Measurements from ENCODE around the gene MYLK.

The MYLK gene

GRCh38 chr3:123774474-123774873 lies 109.7 kb downstream of the MYLK start:
- DNase-seq (ENCODE audit: low read depth, low spot score), result no peak

DNA sequence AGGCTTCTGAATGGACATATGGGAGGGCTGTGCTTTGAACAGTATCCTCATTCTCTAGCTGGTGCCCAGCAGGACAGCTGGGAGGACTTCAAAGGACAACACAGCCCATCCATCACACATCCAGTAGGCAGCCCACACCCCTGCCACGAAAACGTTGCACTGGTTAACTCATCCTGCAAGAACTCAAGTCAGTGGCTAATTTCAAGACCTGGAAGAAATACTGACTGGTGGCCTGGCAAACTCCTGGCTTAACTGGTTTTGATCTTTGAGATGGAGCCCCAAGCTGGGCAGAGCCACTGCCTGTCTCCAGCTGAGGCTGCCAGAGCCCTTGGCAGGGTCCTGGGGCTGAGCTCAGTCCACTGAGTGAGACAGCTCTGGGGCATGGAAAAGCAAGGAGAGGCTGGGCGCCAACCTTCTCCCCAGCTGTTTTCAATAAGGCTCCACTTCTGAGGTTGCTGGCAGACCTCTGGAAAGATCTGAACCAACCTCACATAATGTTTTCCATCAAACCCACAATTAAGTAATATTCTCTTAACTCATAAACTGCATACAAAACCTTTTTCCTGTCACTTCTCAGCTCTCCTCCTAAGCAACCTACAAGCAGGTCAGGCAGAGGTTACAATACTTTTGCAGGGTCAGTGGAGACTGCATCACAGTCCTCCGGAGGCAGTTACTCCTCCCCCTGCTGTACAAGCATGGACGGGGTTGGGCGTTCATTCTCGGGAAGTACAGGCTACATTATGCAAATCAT lies 110.3 kb downstream of the MYLK start:
- peak; percentile 83 for DNase-seq (ENCODE audit: low read depth, low spot score)

DNA sequence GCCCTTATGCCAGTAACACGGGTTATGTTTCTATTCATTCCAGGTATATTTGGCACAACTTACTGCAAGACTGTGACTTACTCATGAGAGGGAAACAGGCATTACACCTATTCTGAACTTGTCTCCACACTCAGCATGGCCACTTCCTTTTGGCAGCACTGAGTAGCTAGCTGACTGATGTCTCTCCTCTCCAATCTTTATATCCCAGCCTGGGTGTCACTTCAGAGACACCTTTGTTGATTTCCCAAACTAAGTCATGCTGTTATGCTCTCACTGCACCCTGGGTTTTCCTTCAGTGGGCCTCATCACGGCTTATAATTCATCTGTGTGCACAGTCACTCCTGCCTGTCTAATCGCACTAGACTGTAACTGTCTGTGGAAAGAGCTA lies 114.8 kb downstream of the MYLK start:
- DNase-seq (ENCODE audit: low read depth, low spot score), result no peak

DNA sequence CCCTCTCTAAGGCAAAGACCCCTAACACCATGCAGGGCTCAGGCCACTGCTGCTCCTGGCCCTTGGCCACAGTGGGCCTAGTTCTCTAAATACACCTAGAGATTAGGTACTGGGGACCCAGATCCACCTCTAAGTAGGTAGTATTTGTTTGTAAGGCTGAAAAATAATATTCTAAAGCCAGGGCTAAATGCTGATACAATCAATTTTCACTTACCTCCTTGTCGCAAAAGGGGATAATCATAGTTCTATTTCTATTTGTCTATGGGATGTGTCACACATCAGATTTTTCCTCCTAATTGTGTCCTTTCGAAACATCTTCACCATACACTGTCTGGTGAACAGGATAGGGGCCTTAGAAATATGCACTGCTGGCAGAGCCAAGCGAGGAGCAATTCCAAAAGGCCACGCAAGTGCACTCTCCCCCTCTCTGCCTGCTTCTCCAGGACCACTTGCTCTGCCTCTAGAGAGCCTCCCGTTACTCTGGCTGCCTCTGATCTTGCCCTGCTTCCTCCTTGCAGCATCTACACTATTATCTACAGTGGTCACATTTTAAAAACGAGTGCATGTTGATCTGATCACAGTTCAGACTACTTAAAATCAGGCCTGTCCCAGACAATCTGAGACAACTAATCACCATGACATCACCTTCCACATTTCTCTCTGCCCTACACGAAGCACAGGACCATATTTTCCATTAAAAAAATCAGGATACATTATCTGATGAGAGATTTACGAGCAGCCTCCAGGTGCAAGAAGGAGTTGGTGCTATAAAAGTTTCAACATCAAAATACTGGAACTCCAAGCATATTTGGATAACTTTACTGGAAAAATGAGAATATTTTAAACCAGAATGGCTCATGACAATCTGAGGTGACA lies 115.4 kb downstream of the MYLK start:
- no peak for DNase-seq (ENCODE audit: low read depth, low spot score)

DNA sequence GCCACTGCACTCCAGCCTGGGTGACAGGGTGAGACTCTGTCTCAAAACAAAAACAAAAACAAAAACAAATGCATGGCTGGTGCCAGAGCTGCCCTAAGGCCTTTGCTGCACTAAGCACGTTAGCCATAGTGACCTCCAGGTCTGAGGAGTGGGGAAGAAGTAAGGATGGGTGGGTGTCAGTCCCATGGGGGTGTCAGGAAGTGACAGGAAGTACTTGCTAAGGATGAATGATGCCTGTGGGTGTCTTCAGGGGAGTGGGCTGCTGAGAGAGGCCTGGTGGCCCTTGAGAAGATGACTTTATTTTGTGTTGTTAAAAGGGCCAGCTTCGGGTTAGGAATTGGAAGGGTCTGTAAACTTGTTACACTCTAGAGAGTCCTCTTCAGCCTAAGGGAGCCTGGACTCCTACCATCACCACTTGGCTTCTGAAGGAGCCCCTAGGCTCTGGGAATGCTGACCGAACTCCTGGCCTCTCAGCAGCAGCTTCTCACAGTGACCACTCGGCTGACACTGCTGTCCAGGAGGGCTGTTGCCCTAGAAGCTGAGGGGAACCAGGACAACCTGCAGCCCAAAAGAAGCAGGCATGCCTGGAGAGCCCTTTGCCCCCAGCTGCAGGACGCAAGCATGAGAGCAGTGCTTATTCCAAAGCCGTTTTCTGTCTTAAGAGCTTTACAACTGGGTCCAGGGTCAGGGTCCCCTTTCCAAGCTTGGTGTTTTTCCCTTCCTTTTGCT lies 116.4 kb downstream of the MYLK start:
- no peak for DNase-seq (ENCODE audit: low read depth, low spot score)

- DNase-seq (ENCODE audit: low read depth, low spot score), result peak; percentile 69
These were observed 117.1 kb downstream of the MYLK start for GRCh38 chr3:123767009-123767372.

- DNase-seq (ENCODE audit: low read depth, low spot score), result peak; percentile 76
These were observed 117.7 kb downstream of the MYLK start for GRCh38 chr3:123766193-123767008.

GRCh38 chr3:123765475-123766128 lies 118.5 kb downstream of the MYLK start:
- DNase-seq (ENCODE audit: low read depth, low spot score), result no peak

DNA sequence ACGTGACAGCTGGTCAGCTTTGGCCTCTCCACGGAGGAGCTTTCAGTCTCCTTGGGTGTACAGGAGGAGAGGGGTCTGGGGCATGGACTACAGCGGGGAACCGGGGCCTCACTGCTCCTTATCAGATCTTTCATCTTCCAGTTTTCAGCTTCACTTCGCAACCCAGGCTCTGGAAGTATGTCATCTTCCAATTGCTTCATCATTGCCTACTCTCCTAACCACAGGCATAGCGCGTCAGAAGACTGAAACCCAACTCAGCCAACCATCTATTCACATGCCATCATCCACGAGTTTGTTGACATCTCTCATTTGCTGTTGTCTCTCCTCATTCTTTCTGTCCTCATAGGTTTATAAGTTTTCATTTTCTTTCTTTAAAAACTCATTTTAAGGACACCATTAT lies 119.5 kb downstream of the MYLK start:
- DNase-seq (ENCODE audit: low read depth, low spot score), result no peak

GRCh38 chr3:123762805-123763204 lies 121.3 kb downstream of the MYLK start:
- DNase-seq (ENCODE audit: low read depth, low spot score), result no peak

GRCh38 chr3:123760817-123761216 lies 123.3 kb downstream of the MYLK start:
- DNase-seq (ENCODE audit: low read depth, low spot score), result no peak

- DNase-seq (ENCODE audit: low read depth, low spot score), result no peak
These were observed 124.3 kb downstream of the MYLK start for GRCh38 chr3:123759871-123760270.

DNA sequence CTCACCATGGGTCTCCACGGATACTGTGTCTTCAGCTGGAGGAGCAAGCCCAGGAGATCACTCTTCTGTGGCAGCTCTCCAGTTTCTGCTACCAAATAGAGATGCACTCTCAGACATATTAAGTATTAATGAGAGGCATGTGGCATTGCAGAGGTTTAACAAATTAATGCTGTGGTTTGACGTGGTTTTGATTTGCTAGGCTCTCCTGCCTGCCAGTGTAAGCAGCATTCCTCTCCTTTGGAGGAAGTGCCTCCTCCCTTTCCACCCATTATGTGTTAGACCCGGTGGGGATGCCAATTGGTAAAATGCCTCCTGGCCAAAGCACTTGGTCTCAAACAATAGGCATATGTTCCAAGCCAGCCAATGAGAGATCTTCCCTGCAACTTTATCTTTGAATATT lies 124.8 kb downstream of the MYLK start:
- no peak for DNase-seq (ENCODE audit: low read depth, low spot score)

- DNase-seq (ENCODE audit: low read depth, low spot score), result no peak
These were observed 126.0 kb downstream of the MYLK start for GRCh38 chr3:123758081-123758564.

- no peak for DNase-seq (ENCODE audit: low read depth, low spot score)
These were observed 126.7 kb downstream of the MYLK start for GRCh38 chr3:123757281-123757940.

- no peak for DNase-seq (ENCODE audit: low read depth, low spot score)
These were observed 128.6 kb downstream of the MYLK start for GRCh38 chr3:123755501-123755900.

DNA sequence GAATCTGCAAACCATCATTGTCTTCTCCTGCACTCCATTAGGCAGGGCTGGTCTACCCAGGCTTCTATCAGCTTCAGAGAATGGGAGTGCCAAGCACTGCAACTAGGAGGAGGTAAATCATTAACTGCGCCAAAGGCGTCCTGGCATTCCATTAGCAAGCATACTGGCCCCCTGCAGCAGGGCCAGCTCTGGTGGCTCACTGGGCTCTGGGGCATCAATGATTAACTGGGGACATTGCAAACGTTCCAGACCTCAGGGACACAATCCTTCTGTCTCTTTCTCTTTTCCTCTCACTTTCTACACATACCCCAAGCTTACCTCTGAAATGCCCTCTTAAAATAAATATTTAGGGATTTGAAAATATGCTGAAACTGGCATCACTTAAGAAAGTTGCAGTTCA lies 129.0 kb downstream of the MYLK start:
- no peak for DNase-seq (ENCODE audit: low read depth, low spot score)

- no peak for DNase-seq (ENCODE audit: low read depth, low spot score)
These were observed 130.8 kb downstream of the MYLK start for GRCh38 chr3:123753286-123753685.

- DNase-seq (ENCODE audit: low read depth, low spot score), result no peak
These were observed 131.9 kb downstream of the MYLK start for GRCh38 chr3:123752228-123752627.

DNA sequence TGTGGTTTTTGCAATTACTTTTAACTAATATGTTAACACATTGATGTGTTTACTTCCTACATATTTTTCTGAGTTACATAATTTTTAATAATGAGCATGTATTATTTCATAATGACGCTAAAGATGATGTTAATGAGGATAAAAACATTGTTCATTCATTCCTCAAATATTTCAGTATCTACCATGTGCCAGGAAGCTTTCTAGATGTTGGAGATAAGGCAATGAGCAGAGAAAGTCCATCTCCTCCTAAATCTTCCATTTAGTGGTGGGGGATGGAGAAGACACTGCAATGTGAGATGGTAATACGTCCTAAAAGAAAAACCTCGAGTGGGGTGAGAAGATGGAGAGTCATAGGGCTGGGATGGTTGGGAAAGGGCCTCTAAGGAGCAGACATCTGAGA lies 132.7 kb downstream of the MYLK start:
- no peak for DNase-seq (ENCODE audit: low read depth, low spot score)
